Suprapubic skin (tissue), 4 donors: Measurements from ENCODE around the gene HIRIP3. TPM values are rescaled to one million over a fixed set of nuclear protein-coding genes. Genes with fewer than 3 reads are reported as not detected.

ENCODE experiments used
- DNase-seq, 2 donors: peaks; one replicate each; pipeline ENCODE4 v3.0.0-alpha.2; 2019; ENCODE audit warnings: low spot score in 2 of 2
- H3K27ac ChIP-seq: fragments of 200-600 bp; sonication (generic); one replicate; pipeline ENCODE4 v1.5.1; 2019
- H3K27me3 ChIP-seq: fragments of 200-600 bp; sonication (generic); one replicate; pipeline ENCODE4 v1.5.1; 2019
- H3K36me3 ChIP-seq: fragments of 200-600 bp; sonication (generic); one replicate; pipeline ENCODE4 v1.5.1; 2019
- H3K4me1 ChIP-seq: fragments of 200-600 bp; sonication (generic); one replicate; pipeline ENCODE4 v1.5.1; 2019
- H3K4me3 ChIP-seq: fragments of 200-600 bp; sonication (generic); one replicate; pipeline ENCODE4 v1.5.1; 2019; ENCODE audit warnings: mild to moderate bottlenecking
- H3K9me3 ChIP-seq: fragments of 200-600 bp; sonication (generic); one replicate; pipeline ENCODE4 v1.5.1; 2019
- CTCF ChIP-seq, 2 donors: fragments of 200-600 bp in 1 of 2; fragments of 450-650 bp in 1 of 2; sonication (generic) in 1 of 2; IDR thresholded peaks; one replicate each; pipeline ENCODE4 v1.5.1; 2016 to 2019; ENCODE audit warnings: antibody characterized with exemption in 2 of 2, mild to moderate bottlenecking in 1 of 2, moderate library complexity in 1 of 2
- EP300 ChIP-seq: sonication (generic); formaldehyde crosslinking; IDR thresholded peaks from one replicate; pipeline ENCODE4 v1.6.1; 2017; ENCODE audit warnings: antibody characterized with exemption
- POLR2A ChIP-seq, 2 donors: fragments of 450-650 bp; IDR thresholded peaks; one replicate each; pipeline ENCODE4 v1.6.1; 2017; ENCODE audit warnings: antibody characterized with exemption in 2 of 2, mild to moderate bottlenecking in 2 of 2, moderate library complexity in 2 of 2
- POLR2AphosphoS5 ChIP-seq, 3 donors: sonication (generic); formaldehyde crosslinking; IDR thresholded peaks; one replicate each; pipeline ENCODE4 v1.6.1; 2017; ENCODE audit warnings: antibody characterized with exemption in 3 of 3
- WGBS: methylation state at CpG from one replicate; pipeline ENCODE4 v1.1.5; 2018; 5-methylcytosine and 5-hydroxymethylcytosine counted together
- total RNA-seq, 4 donors: library from RNA; depleted of rRNA; stranded (reverse); fragments of >200 nt; gene quantifications; one replicate each; pipeline ENCODE4 v1.1.0, GENCODE V29; 2016

The HIRIP3 gene
- total RNA-seq, 4 donors from 2014 or later, result 14.6 to 29.3 (median 21.7) TPM

- H3K27ac ChIP-seq, result peak overlapping the region; percentile 96
- TF ChIP-seq EP300 (no peak), POLR2A (IDR thresholded peaks at IDR 0.05) (no peak), POLR2AphosphoS5 (IDR thresholded peaks at IDR 0.05) (no peak), CTCF (IDR thresholded peaks at IDR 0.05) (no peak)
- peaks cover 29% of the 10 kb centered on the region for H3K4me1 ChIP-seq
- WGBS, result 12% methylated on average over 16 of the region's 24 CpGs
- H3K4me3 ChIP-seq, result peak overlapping the region; percentile 80
- peak in 1 of 2 donors; percentile 52 for DNase-seq
- H3K36me3 ChIP-seq, result peaks cover 52% of the 10 kb centered on the region
- no peaks in the 10 kb centered on the region for H3K27me3 ChIP-seq
- no peaks in the 10 kb centered on the region for H3K9me3 ChIP-seq
Measured at GRCh38 chr16:29994600-29995323, 655 bp downstream of the HIRIP3 start.

- no peaks in the 10 kb centered on the region for H3K27me3 ChIP-seq
- no peak for DNase-seq
- peaks cover 29% of the 10 kb centered on the region for H3K4me1 ChIP-seq
- H3K27ac ChIP-seq, result peak overlapping the region; percentile 45
- no peak for TF ChIP-seq POLR2A (IDR thresholded peaks at IDR 0.05)
- no peak for TF ChIP-seq EP300
- TF ChIP-seq POLR2AphosphoS5 (IDR thresholded peaks at IDR 0.05), result no peak
- no peak for TF ChIP-seq CTCF (IDR thresholded peaks at IDR 0.05)
- H3K36me3 ChIP-seq, result peaks cover 52% of the 10 kb centered on the region
- peak overlapping the region; percentile 80 for H3K4me3 ChIP-seq
- WGBS, result 86% methylated on average over 9 of the region's 9 CpGs
- H3K9me3 ChIP-seq, result no peaks in the 10 kb centered on the region
Measured at GRCh38 chr16:29993903-29994599, 1.4 kb downstream of the HIRIP3 start.

- H3K36me3 ChIP-seq, result peaks cover 59% of the 10 kb centered on the region
- peaks cover 29% of the 10 kb centered on the region for H3K4me1 ChIP-seq
- DNase-seq, result peak in 1 of 2 donors; percentile 56
- H3K9me3 ChIP-seq, result no peaks in the 10 kb centered on the region
- H3K4me3 ChIP-seq, result no peak overlapping the region
- H3K27me3 ChIP-seq, result no peaks in the 10 kb centered on the region
- H3K27ac ChIP-seq, result no peak overlapping the region
- WGBS, result 80% methylated on average over 11 of the region's 25 CpGs
- no peak for TF ChIP-seq CTCF (IDR thresholded peaks at IDR 0.05)
- no peak for TF ChIP-seq EP300
- TF ChIP-seq POLR2AphosphoS5 (IDR thresholded peaks at IDR 0.05), result no peak
- TF ChIP-seq POLR2A (IDR thresholded peaks at IDR 0.05), result no peak
Measured at GRCh38 chr16:29993191-29993902, 2.1 kb downstream of the HIRIP3 start.

GRCh38 chr16:29992344-29992967 lies 3.0 kb downstream of the HIRIP3 start:
- TF ChIP-seq CTCF (IDR thresholded peaks at IDR 0.05) (no peak), EP300 (no peak), POLR2A (IDR thresholded peaks at IDR 0.05) (no peak), POLR2AphosphoS5 (IDR thresholded peaks at IDR 0.05) (no peak)
- peak in 1 of 2 donors; percentile 51 for DNase-seq
- Histone ChIP-seq H3K27ac (no peak overlapping the region), H3K27me3 (no peaks in the 10 kb centered on the region), H3K36me3 (peaks cover 67% of the 10 kb centered on the region), H3K4me1 (peaks cover 29% of the 10 kb centered on the region), H3K4me3 (no peak overlapping the region), H3K9me3 (no peaks in the 10 kb centered on the region)
- WGBS, result 52% methylated on average over 7 of the region's 7 CpGs
